Peyer's patch (tissue), 4 donors: ENCODE data around the gene AQP12B. TPM values are rescaled to one million over a fixed set of nuclear protein-coding genes. Genes with fewer than 3 reads are reported as not detected.

ENCODE experiments used
- DNase-seq, 3 donors: peaks; one replicate each; pipeline ENCODE4 v3.0.0-alpha.2; 2017 to 2019
- H3K27ac ChIP-seq, 4 donors: fragments of 200-600 bp; sonication (generic); one replicate each; pipeline ENCODE4 v1.5.1; 2016 to 2019
- H3K27me3 ChIP-seq, 2 donors: fragments of 200-600 bp; sonication (generic); one replicate each; pipeline ENCODE4 v1.5.1; 2019
- H3K36me3 ChIP-seq, 3 donors: fragments of 200-600 bp; sonication (generic); one replicate each; pipeline ENCODE4 v1.5.1; 2016 to 2019
- H3K4me1 ChIP-seq, 4 donors: fragments of 200-600 bp; sonication (generic); one replicate each; pipeline ENCODE4 v1.5.1; 2016 to 2019
- H3K4me3 ChIP-seq, 4 donors: fragments of 200-600 bp; sonication (generic); 1 replicate in 3 of 4; 2 replicates in 1 of 4; pipeline ENCODE4 v1.5.1; 2016 to 2019; ENCODE audit warnings: mild to moderate bottlenecking in 1 of 4
- H3K9me3 ChIP-seq, 4 donors: fragments of 200-600 bp; sonication (generic); one replicate each; pipeline ENCODE4 v1.5.1; 2016 to 2019; ENCODE audit warnings: mild to moderate bottlenecking in 1 of 4
- CTCF ChIP-seq, 6 experiments: fragments of 450-650 bp in 4 of 6; fragments of 200-600 bp in 2 of 6; sonication (generic) in 1 of 6; IDR thresholded peaks; one replicate each; pipeline ENCODE4 v1.5.1; 2017 to 2019; ENCODE audit warnings: antibody characterized with exemption in 6 of 6, mild to moderate bottlenecking in 3 of 6, moderate library complexity in 1 of 6
- POLR2A ChIP-seq, 2 donors: fragments of 450-650 bp; IDR thresholded peaks; one replicate each; pipeline ENCODE4 v1.5.1; 2017; ENCODE audit warnings: antibody characterized with exemption in 2 of 2, mild to moderate bottlenecking in 2 of 2, moderate library complexity in 2 of 2
- total RNA-seq, 4 donors: library from RNA; depleted of rRNA; stranded (reverse); fragments of >200 nt; gene quantifications; one replicate each; pipeline ENCODE4 v1.1.0, GENCODE V29; 2016

The AQP12B gene
- total RNA-seq, 4 donors from 2014 or later: 1.9 to 9.6 (median 2.5) TPM; not detected in 1

- H3K27me3 ChIP-seq: no peaks in the 10 kb centered on the region
These were observed 30.6 kb upstream of the AQP12B start for GRCh38 chr2:240713071-240713927.

GRCh38 chr2:240712121-240712520, 29.4 kb upstream of the AQP12B start:
- no peak overlapping the region for H3K27ac ChIP-seq
- H3K9me3 ChIP-seq: no peaks in the 10 kb centered on the region
- TF ChIP-seq CTCF (IDR thresholded peaks at IDR 0.05): no peak
- TF ChIP-seq POLR2A (IDR thresholded peaks at IDR 0.05): no peak
- no peaks in the 10 kb centered on the region for H3K27me3 ChIP-seq
- no peak overlapping the region for H3K4me3 ChIP-seq
- no peak for DNase-seq
- no peaks in the 10 kb centered on the region for H3K36me3 ChIP-seq
- no peaks in the 10 kb centered on the region for H3K4me1 ChIP-seq

More at GRCh38 chr2:240713071-240713927, 30.6 kb upstream of the AQP12B start:
- H3K27ac ChIP-seq: no peak overlapping the region
- H3K9me3 ChIP-seq: no peaks in the 10 kb centered on the region
- H3K36me3 ChIP-seq: no peaks in the 10 kb centered on the region
- no peak for DNase-seq
- TF ChIP-seq POLR2A (IDR thresholded peaks at IDR 0.05): no peak
- TF ChIP-seq CTCF (IDR thresholded peaks at IDR 0.05): no peak
- no peak overlapping the region for H3K4me3 ChIP-seq
- H3K4me1 ChIP-seq: no peaks in the 10 kb centered on the region

- TF ChIP-seq POLR2A (IDR thresholded peaks at IDR 0.05) (no peak), CTCF (IDR thresholded peaks at IDR 0.05) (no peak)
- H3K4me3 ChIP-seq: no peak overlapping the region
- H3K4me1 ChIP-seq: no peaks in the 10 kb centered on the region
- no peaks in the 10 kb centered on the region for H3K9me3 ChIP-seq
- no peaks in the 10 kb centered on the region for H3K36me3 ChIP-seq
- no peak overlapping the region for H3K27ac ChIP-seq
- H3K27me3 ChIP-seq: no peaks in the 10 kb centered on the region
- no peak for DNase-seq
These were observed 29.0 kb upstream of the AQP12B start for GRCh38 chr2:240711701-240712100.

- TF ChIP-seq CTCF (IDR thresholded peaks at IDR 0.05): no peak
- TF ChIP-seq POLR2A (IDR thresholded peaks at IDR 0.05): no peak
- H3K36me3 ChIP-seq: no peaks in the 10 kb centered on the region
- DNase-seq: no peak
- no peaks in the 10 kb centered on the region for H3K4me1 ChIP-seq
- no peak overlapping the region for H3K27ac ChIP-seq
- H3K27me3 ChIP-seq: no peaks in the 10 kb centered on the region
- no peaks in the 10 kb centered on the region for H3K9me3 ChIP-seq
- no peak overlapping the region for H3K4me3 ChIP-seq
These were observed 28.6 kb upstream of the AQP12B start for GRCh38 chr2:240711296-240711695.

GRCh38 chr2:240708457-240708856, 25.8 kb upstream of the AQP12B start:
- H3K4me3 ChIP-seq: no peak overlapping the region
- H3K9me3 ChIP-seq: no peaks in the 10 kb centered on the region
- H3K27ac ChIP-seq: no peak overlapping the region
- no peaks in the 10 kb centered on the region for H3K27me3 ChIP-seq
- no peaks in the 10 kb centered on the region for H3K36me3 ChIP-seq
- no peak for TF ChIP-seq POLR2A (IDR thresholded peaks at IDR 0.05)
- no peak for TF ChIP-seq CTCF (IDR thresholded peaks at IDR 0.05)
- no peak for DNase-seq
- no peaks in the 10 kb centered on the region for H3K4me1 ChIP-seq
